Stimulated activated CD8-positive, alpha-beta memory T cell treated with anti-CD3 and anti-CD28 coated beads, Interleukin-4, amount 100 ng/mL, for 4 hours (primary cell): ENCODE results near the gene GDPD3.
"Not testable (repeated sequence)": the region's sequence is repeated elsewhere in the genome, so short reads cannot be mapped to it uniquely, and the experiment has no call there.

Source experiments
- DNase-seq, 2 donors: peaks; one replicate each; pipeline ENCODE4 v3.0.0-alpha.2; 2020; ENCODE audit warnings: low read depth in 2 of 2, low spot score in 1 of 2

Gene GDPD3, protein sequence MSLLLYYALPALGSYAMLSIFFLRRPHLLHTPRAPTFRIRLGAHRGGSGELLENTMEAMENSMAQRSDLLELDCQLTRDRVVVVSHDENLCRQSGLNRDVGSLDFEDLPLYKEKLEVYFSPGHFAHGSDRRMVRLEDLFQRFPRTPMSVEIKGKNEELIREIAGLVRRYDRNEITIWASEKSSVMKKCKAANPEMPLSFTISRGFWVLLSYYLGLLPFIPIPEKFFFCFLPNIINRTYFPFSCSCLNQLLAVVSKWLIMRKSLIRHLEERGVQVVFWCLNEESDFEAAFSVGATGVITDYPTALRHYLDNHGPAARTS

DNA sequence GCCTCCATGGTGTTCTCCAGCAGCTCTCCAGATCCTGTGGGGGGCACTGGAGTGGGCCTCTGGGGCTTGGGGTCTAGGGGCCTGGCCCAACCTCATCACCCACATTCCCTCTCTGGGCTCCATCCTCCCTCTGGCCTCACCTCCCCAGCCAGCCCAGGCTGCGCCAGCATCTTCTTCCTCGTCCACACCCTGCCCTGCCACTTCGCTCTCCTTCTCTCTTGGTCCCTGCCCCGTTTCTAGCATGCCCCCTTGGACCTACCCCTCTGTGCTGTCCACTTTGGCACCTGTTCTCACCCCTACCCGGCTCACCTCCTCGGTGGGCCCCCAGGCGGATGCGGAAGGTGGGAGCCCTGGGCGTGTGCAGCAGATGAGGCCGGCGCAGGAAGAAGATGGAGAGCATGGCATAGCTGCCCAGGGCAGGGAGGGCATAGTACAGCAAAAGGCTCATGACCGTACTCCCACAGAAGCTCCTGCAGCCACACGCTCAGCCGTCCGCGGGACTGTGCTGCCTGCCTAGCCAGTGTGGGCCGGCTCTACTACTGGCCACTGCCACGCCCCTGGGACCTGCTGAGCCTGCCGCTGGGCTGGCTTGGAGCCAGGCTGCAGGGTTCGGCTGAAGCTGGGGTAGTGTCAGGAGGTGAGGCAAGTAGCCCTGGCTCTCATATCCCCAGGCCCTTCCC lies at the start of gene GDPD3:
Gene GDPD3 (minus strand): TSS at position 507 of the 680 bp plus-strand sequence. CDS start 59 bp downstream, at position 448.
- DNase-seq = no peak

DNA sequence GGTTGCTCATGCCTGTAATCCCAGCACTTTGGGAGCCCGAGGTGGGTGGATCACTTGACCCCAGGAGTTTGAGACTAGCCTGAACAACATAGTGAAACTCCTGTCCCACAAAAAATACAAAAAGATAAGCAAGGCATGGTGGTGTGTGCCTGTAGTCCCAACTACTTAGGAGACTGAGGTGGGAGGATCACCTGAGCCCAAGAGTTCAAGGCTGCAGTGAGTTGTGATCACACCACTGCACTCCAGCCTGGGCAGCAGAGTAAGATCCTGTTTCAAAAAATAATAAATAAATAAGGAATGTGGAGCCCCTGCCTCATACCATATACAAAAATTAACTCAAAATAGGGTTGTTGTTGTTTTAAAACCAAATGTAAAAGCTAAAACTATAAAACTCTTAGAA lies 43.9 kb upstream of the GDPD3 start:
- no peak for DNase-seq

DNA sequence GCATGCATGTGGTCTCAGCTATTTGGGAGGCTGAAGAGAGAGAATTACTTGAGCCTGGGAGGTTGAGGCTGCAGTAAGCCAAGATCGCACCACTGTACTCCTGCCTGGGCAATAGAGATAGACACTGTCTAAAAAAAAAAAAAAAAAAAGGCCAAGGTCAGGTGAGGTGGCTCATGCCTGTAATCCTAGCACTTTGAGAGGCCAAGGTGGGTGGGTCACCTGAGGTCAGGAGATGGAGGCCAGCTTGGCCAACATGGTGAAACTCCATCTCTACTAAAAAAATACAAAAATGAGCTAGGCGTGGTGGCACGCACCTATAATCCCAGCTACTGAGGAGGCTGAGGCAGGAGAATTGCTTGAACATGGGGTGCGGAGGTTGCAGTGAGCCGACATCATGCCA lies 41.9 kb upstream of the GDPD3 start:
- DNase-seq = no peak

DNA sequence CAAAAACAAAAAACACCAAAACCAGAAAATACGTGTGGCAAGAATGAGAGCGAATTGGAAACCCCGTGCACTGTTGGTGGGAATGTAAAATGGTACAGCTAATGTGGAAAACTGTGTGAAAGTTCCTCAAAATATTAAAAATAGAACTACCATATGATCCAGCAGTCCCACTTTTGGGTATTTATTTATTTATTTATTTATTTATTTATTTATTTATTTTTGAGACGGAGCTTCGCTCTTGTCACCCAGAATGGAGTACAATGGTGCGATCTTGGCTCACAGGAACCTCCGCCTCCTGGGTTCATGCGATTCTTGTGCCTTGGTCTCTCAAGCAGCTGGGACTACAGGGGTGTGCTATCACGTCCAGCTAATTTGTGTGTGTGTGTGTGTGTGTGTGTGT lies 39.2 kb upstream of the GDPD3 start:
- no peak for DNase-seq

DNA sequence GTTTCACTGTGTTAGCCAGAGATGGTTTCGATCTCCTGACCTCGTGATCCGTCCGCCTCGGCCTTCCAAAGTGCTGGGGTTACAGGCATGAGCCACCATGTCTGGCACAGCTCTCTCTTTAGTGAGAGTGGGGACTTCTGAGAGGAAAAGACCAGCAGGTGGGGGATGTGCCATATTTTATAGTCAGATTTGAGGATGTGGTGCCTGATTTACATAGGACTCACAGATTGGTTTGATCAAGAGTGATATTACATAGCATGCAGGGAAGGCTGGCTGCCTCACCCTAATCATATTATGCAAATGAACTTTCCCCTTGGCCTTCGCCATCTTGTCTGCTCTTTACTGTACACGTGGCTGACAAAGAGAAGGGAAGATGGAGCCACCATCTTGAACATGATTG lies 37.8 kb upstream of the GDPD3 start:
- no peak for DNase-seq

DNA sequence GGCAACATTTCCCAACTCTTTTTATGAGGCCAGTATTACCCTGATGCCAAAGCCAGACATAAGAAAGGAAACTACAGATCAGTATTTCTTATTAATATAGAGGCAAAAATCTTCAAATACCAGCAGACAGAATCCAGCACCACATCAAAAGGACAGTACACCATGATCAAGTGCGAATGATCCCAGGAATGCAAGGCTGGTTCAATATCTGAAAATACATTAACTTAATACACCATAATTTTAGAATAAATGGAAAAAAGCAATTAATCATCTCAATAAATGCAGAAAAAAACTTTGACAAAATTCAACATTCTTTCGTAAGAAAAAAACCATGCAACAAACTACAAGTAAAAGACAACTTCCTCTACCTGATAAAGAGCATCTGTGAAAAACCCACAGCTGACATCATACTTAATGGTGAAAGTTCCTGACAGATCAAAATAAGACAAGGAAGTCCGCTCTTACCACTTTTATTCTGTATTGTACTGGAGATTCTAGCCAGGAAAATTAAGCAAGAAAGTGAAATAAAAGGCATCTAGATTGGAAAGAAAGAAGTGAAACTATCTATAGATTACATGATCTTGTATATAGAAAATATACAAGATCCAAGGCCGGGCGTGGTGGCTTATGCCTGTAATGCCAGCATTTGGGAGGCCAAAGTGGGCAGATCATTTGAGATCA lies 36.1 kb upstream of the GDPD3 start:
- DNase-seq = no peak

DNA sequence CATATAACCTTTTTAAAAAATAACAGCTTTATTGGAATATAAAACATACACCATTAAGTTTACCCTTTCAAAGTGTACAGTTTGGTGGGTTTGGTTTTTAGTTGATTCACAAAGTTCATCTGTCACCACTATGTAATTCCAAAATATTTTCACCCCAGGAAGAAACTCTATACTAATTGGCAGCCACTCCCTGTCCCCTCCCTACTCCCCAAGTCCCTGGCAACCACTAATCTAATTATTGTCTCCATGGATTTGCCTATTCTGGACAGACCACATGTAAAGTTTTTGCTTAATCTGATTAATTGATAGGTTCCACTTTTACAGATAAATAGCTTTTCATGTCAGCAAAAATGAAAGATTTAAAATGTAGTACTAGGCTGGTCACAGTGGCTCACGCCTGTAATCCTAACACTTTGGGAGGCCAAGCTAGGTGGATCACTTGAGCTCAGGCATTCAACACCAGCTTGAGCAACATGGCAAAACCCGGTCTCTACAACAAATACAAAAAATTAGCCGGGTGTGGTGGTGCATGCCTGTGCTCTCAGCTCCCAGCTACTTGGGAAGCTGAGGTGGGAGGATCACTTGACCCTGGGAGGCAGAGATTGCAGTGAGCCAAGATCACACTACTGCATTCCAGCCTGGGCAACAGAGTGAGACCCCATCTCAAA lies 34.6 kb upstream of the GDPD3 start:
- DNase-seq = no peak

DNA sequence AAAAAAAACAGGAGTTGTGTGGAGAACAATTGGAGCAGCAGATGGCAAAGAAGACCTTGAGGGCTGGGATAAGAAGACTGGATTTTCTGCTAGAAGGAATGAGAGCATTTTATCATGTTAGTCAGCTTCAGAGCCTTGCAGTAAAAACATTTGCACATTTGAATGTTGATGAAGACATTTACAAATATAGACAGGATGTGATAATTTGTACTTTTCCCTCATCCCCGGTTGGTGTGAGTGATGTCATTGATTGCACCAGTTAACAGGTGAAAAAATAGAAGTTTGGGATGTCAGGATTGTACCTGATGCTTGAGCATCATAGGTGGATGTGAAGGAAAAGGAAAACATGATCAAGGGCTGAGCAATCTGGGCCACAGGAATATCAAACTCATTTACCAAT lies 32.3 kb upstream of the GDPD3 start:
- DNase-seq = no peak

DNA sequence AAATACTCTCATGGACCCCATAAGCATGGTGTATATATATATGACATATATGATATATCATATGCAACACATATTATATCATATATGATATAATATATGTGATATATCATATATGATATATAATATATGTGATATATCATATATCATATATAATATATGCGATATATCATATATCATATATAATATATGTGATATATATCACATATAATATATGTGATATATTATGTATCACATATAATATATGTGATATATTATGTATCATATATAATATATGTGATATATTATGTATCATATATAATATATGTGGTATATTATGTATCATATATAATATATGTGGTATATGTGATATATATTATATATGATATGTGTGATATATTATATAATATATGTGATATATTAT lies 31.6 kb upstream of the GDPD3 start:
- no peak for DNase-seq

DNA sequence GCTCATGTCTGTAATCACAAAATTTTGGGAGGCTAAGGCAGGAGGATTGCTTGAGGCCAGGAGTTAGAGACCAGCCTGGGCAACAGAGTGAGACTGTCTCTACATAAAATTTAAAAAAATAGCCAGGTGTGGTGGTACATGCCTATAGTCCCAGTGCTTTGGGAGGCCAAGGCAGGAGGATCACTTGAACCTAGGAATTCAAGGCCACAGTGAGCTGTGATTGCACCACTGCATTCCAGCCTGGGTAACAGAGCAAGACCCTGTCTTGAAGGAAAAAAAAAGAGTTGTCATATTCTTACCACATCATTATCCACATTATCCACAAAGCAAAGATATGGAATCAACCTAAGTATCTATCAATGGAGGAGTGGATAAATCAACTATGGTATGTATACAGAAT lies 30.7 kb upstream of the GDPD3 start:
- DNase-seq = no peak

DNA sequence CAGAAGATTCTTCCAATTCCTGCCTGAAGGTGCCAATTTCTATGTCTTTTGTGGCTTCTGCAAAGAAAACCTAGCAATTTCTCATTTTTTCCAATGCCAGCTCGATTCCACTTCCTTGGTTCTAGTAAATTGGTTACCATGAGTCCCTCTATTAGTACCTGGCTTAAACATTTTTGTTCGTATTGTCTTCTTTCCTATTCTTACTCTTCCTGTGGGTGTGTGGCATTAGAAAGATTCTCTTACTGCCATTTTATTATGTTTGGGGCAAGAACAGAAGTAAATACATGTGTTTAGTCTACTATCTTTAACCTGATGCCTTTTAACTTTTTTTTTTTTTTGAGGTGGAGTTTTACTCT lies 30.0 kb upstream of the GDPD3 start:
- DNase-seq = no peak

DNA sequence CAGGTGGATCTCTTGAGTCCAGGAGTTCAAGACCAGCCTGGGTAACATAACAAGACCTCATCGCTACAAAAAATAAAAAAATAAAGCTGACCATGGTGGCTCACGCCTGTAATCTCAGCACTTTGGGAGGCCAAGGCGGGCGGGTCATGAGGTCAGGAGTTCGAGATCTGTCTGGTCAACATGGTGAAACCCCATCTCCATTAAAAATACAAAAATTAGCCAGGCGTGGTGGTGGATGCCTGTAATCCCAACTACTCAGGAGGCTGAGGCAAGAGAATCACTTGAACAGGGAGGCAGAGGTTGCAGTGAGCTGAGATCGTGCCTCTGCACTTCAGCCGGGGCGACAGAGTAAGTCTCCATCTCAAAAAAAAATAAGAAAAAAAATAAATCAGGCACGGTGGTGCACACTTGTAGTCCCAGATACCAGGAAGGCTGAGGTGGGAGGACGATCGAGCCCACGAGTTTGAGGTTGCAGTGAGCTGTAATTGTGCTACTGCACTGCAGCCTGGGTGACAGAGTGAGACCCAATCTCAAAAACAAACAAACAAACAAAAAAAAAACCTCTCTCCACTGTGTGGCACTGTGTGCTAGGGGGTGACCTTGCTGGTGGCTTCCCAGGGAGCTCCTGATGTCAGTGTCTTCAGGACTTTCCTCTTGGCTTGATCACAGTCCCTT lies 29.5 kb upstream of the GDPD3 start:
- no peak for DNase-seq

DNA sequence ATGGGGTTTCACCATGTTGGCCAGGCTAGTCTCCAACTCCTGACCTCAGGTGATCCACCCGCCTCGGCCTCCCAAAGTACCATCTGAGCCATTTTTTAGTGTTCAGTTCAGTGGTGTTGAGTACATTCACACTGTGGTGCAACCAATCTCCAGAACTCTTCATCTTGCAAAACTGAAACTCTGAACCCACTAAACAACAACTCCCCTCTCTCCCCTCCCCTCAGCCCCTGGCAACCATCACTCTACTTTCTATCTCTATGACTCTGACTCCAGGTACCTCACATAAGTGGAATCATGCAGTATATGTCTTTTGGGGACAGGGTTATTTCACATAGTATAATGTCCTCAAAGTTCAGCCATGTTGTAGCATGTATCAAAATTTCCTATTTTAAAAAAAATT lies 28.4 kb upstream of the GDPD3 start:
- DNase-seq = no peak

DNA sequence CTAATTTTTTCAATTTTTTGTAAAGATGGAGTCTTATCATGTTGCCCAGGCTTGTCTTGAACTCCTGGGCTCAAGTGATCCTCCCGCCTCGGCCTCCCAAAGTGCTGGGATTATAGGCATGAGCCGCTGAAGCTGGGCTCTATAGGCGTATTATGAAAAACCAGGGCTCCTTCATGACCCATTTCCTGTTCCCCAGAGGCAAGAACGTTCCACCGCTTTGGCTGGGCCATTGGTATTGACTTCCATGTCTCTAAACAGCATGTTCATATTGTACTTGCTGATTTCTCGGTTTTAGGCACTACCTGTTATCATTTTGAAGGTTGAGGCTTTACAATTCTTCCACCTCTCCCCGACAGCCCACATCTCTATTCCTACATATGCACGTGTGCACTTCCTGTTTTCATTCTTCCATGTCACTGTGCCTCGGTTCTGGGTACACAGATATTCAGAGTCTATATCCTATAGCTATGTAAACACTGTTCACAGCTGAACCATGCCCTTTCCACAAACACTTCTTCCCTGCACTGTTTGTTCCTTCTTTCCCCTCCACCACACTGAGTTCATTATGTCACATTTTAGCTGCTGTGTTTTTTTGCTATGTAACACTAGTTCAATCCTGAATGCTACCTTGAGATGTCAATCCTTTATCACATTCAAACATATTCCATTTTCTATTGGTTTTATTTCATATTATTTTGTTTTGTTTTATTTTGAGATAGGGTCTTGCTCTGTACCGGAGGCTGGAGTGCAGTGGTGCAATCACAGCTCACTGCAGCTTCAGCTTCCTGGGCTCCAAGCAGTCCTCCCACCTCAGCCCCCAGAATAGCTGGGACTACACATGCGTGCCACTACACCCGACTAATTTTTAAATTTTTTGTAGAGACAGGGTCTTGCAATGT lies 26.5 kb upstream of the GDPD3 start:
- DNase-seq = no peak

DNA sequence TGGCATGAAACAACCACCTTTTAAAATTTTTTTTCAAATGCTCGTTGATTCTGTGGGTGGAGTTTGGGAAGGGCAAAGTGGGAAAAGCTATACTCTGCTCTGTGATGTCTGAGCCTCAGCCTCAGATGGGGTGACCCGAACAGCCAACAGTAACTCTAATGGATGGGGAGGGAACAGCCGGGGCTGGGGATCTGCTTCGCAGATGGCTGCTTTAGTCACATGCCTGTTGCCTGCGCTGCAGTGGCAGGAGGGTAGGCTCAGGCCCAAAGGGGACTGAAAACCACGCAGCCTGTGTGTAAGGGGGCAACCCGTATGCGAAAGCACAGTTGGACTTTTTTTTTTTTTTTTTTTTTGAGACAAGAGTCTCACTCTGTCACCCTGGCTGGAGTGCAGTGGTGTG lies 24.6 kb upstream of the GDPD3 start:
- DNase-seq = no peak

DNA sequence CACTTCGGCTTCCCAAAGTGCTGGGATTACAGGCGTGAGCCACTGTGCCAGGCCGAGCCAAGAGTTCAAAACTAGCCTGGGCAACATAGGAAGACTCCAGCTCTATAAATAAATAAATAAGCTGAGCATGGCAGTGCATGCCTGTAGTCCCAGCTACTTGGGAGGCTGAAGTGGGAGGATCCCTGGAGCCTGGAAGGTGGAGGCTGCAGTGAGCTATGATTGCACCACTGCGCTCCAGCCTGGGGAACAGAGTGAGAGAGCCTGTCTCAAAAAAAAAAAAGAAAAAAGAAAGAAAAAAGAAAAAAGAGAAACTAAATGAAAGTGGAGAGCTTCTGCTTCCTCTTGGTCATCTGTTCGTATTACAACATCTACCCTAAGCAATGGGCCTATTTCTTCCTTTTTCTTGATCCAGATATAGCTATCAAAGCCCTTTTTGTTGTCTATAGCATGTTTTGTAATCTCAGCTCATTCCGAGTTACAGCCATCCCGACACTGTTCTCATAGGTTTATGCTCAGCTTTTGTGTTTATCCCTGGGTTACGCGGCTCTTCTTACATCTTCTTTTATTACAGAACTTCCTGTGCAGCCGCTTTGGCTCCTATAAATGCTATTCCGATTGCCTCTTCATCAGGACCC lies 23.8 kb upstream of the GDPD3 start:
- no peak for DNase-seq

DNA sequence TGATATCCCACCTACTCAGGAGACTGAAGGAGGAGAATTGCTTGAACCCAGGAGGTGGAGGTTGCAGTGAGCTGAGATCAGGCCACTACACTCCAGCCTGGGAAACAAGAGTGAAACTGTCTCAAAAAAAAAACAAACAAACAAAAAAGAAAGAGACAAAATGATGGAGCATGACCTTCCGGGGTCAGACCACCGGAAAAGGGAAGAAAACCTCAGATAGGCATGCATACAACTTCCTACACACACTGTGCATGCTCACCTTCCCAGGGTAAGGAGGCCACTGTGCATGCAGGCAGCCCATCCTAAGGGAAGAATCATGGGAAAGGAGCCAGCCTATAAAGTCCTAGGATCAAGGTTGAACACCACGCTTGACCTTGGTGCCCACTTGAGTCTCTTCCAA lies 19.3 kb upstream of the GDPD3 start:
- DNase-seq = no peak

DNA sequence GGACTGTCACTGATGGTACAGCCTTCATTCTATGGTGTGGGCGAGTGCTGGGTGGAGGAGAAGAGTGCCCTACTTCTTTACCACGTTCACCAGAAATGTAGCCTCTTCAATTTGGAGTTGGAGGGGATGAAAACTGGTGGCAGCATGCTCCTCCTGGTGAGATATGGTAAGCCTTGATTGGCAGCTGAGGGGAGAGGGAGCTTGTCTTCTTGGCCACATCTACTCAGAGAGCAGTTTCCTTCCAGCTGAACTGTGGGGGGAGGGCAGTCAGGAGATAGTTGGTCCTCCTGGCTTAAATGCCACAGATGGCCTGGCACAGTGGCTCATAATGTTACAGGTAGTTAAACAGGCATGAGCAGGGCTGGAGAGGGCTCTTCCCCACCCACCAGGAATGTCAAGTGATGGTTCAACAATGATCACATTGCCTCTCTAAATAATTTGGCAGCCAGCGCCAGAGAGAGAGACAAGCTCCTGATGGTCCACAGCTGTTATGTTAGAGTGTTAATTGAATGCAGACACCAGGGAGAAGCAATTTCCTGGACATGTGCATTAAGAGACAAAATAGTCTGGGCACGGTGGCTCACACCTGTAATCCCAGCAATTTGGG lies 18.6 kb upstream of the GDPD3 start:
- DNase-seq = no peak

DNA sequence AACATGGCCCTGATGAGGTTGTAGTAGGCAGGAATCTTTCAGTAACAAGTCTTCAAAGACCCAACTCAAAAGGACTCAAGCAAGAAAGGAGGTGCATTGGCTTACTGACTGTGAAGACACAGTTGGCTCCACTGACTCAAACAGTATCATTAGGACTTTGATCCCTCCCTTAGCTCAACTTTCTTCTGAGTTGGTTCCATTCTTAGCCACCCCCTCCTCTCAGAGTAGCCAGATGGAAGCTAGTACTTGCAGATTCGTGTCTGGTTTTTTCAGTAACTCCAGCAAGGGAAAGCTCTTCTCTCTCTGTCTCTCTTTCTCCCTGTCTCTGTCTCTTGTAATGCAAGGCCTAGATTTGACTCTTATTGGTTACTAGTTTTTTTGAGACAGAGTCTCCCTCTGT lies 14.7 kb upstream of the GDPD3 start:
- DNase-seq = no peak

DNA sequence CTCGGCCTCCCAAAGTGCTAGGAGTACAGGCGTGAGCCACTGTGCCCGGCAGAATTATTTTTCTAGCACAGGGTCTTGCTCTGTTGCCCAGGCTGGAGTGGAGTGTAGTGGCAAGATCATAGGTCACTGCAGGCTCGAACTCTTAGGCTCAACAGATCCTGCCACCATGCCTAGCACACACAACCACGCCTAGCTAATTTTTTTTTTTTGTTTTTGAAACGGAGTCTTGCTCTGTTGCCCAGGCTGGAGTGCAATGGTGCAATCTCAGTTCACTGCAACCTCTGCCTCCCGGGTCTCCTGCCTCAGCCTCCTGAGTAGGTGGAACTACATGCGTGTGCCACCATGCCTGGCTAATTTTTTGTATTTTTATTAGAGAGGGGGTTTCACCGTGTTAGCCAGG lies 12.4 kb upstream of the GDPD3 start:
- not testable (repeated sequence) for DNase-seq
